GM23248 (cell line): ENCODE results near the gene DLX2.

Source experiments
- EZH2 ChIP-seq: fragments of 200-600 bp; sonication (generic); IDR thresholded peaks from 2 replicates; pipeline ENCODE4 v1.6.1; 2018; ENCODE audit warnings: antibody characterized with exemption, mild to moderate bottlenecking; ENCODE audit not compliant: insufficient read depth, poor library complexity, severe bottlenecking
- EZH2phosphoT487 ChIP-seq: fragments of 200-600 bp; sonication (generic); IDR thresholded peaks from 2 replicates; pipeline ENCODE4 v1.6.1; 2018; ENCODE audit warnings: antibody characterized with exemption, moderate library complexity, mild to moderate bottlenecking, low read depth; ENCODE audit not compliant: insufficient read depth

DNA sequence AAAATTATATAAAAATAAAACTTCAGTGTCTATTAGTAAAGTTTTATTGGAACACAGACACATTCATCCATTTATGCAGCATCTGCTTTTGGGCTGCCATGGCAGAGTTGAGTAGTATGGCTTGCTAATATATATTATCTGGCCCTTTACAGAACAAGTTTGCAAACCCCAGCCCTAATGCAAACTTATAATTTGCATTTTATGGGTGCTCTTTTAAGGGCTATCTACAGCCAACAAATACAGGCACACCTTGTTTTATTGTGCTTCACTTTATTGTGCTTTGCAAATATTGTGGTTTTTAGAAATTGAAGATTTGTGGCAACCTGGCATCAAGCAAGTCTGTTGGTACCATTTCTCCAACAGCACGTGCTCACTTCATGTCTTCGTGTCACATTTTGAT lies 35.2 kb upstream of the DLX2 start:
- TF ChIP-seq EZH2, result no peak
- TF ChIP-seq EZH2phosphoT487, result no peak
